Epithelial cell of esophagus (primary cell): Measurements from ENCODE around the gene HS6ST3.
A peak's percentile ranks its signal among the peaks of the same experiment; 100 is the strongest.

Experiments used
- DNase-seq: peaks from one replicate; pipeline ENCODE4 v3.0.0; 2010; ENCODE audit warnings: low read depth
- H3K4me3 ChIP-seq: 2 replicates; pipeline ENCODE4 v1.5.1; 2011; ENCODE audit warnings: mild to moderate bottlenecking, low read length, control low read depth
- CTCF ChIP-seq: IDR thresholded peaks from 2 replicates; pipeline ENCODE4 v1.5.1; 2011; ENCODE audit warnings: low read depth, mild to moderate bottlenecking, low read length, control low read depth, inconsistent platforms; ENCODE audit not compliant: insufficient read depth; ENCODE audit errors: missing control alignments

The HS6ST3 gene

GRCh38 chr13:96299235-96299634, 209.3 kb downstream of the HS6ST3 start:
- TF ChIP-seq CTCF = peak; percentile 10
- H3K4me3 ChIP-seq = no peak overlapping the region
- no peak for DNase-seq

GRCh38 chr13:96308568-96308967, 218.7 kb downstream of the HS6ST3 start:
- no peak overlapping the region for H3K4me3 ChIP-seq
- no peak for TF ChIP-seq CTCF
- no peak for DNase-seq

- peak; percentile 6 for DNase-seq
- no peak overlapping the region for H3K4me3 ChIP-seq
- TF ChIP-seq CTCF = no peak
These were observed 225.1 kb downstream of the HS6ST3 start for GRCh38 chr13:96314974-96315373.

- no peak for DNase-seq
- H3K4me3 ChIP-seq = no peak overlapping the region
- TF ChIP-seq CTCF = no peak
These were observed 248.1 kb downstream of the HS6ST3 start for GRCh38 chr13:96338030-96338429.

GRCh38 chr13:96342286-96342685, 252.4 kb downstream of the HS6ST3 start:
- TF ChIP-seq CTCF = no peak
- H3K4me3 ChIP-seq = no peak overlapping the region
- no peak for DNase-seq

GRCh38 chr13:96342852-96343465, 253.1 kb downstream of the HS6ST3 start:
- no peak for DNase-seq
- no peak for TF ChIP-seq CTCF
- no peak overlapping the region for H3K4me3 ChIP-seq

GRCh38 chr13:96346921-96347320, 257.0 kb downstream of the HS6ST3 start:
- TF ChIP-seq CTCF = no peak
- no peak for DNase-seq
- no peak overlapping the region for H3K4me3 ChIP-seq
